HG03060 (cell line): ENCODE data around the gene NBAS.
"Not testable (repeated sequence)": the region's sequence is repeated elsewhere in the genome, so short reads cannot be mapped to it uniquely, and the experiment has no call there.

Source experiments
- ATAC-seq: cut with Tn5 transposase; IDR thresholded peaks from one replicate; pipeline ENCODE4 v1.9.1; 2021; ENCODE audit warnings: low read depth, moderate number of reproducible peaks; ENCODE audit not compliant: unreplicated experiment

Gene NBAS

GRCh38 chr2:15325296-15325695 is 235.8 kb downstream of the NBAS start:
- no peak for ATAC-seq

GRCh38 chr2:15323227-15323626 is 237.9 kb downstream of the NBAS start:
- ATAC-seq = no peak

- ATAC-seq = not testable (repeated sequence)
Measured at GRCh38 chr2:15321481-15321880, 239.7 kb downstream of the NBAS start.

GRCh38 chr2:15316370-15316814 is 244.7 kb downstream of the NBAS start:
- no peak for ATAC-seq

- ATAC-seq = no peak
Measured at GRCh38 chr2:15315411-15315810, 245.7 kb downstream of the NBAS start.

GRCh38 chr2:15313657-15314056 is 247.5 kb downstream of the NBAS start:
- peak; percentile 75 for ATAC-seq

- no peak for ATAC-seq
Measured at GRCh38 chr2:15311926-15312325, 249.2 kb downstream of the NBAS start.

GRCh38 chr2:15311201-15311907 is 249.8 kb downstream of the NBAS start:
- ATAC-seq = peak; percentile 38

GRCh38 chr2:15307526-15307925 is 253.6 kb downstream of the NBAS start:
- ATAC-seq = no peak

GRCh38 chr2:15306706-15307105 is 254.4 kb downstream of the NBAS start:
- ATAC-seq = no peak

- no peak for ATAC-seq
Measured at GRCh38 chr2:15303874-15304273, 257.3 kb downstream of the NBAS start.

- ATAC-seq = no peak
Measured at GRCh38 chr2:15302154-15302553, 259.0 kb downstream of the NBAS start.

GRCh38 chr2:15300624-15301573 is 260.2 kb downstream of the NBAS start:
- no peak for ATAC-seq

- no peak for ATAC-seq
Measured at GRCh38 chr2:15299904-15300520, 261.1 kb downstream of the NBAS start.

- ATAC-seq = no peak
Measured at GRCh38 chr2:15298770-15299169, 262.4 kb downstream of the NBAS start.

GRCh38 chr2:15293262-15293937 is 267.7 kb downstream of the NBAS start:
- ATAC-seq = peak; percentile 44

- ATAC-seq = no peak
Measured at GRCh38 chr2:15287447-15288184, 273.5 kb downstream of the NBAS start.

GRCh38 chr2:15284614-15285013 is 276.5 kb downstream of the NBAS start:
- no peak for ATAC-seq

GRCh38 chr2:15281681-15282080 is 279.5 kb downstream of the NBAS start:
- ATAC-seq = no peak
